RWPE2 (cell line): ENCODE data around the gene NXN.

Experiments
- ATAC-seq: fragments of 200-7000 bp; cut with Tn5 transposase; 3 replicates; pipeline ENCODE4 v1.9.1; 2021; ENCODE audit warnings: low read depth
- DNase-seq: peaks from one replicate; pipeline ENCODE4 v3.0.0-alpha.2; 2020; ENCODE audit warnings: low spot score
- H3K27ac ChIP-seq: fragments of 450-650 bp; 2 replicates; pipeline ENCODE4 v1.5.1; 2017; ENCODE audit warnings: mild to moderate bottlenecking; ENCODE audit not compliant: poor library complexity, severe bottlenecking
- H3K27me3 ChIP-seq: fragments of 250-450 bp; sonication (Bioruptor Pico); 2 replicates; pipeline ENCODE4 v1.5.1; 2021; ENCODE audit warnings: mild to moderate bottlenecking, moderate library complexity; ENCODE audit not compliant: insufficient read depth, poor library complexity, severe bottlenecking
- H3K36me3 ChIP-seq: fragments of 250-450 bp; sonication (Bioruptor Pico); 2 replicates; pipeline ENCODE4 v1.5.1; 2020; ENCODE audit warnings: low read depth, mild to moderate bottlenecking, moderate library complexity
- H3K4me1 ChIP-seq: fragments of 250-450 bp; sonication (Bioruptor Pico); 2 replicates; pipeline ENCODE4 v1.5.1; 2021; ENCODE audit warnings: mild to moderate bottlenecking, moderate library complexity; ENCODE audit not compliant: insufficient read depth, poor library complexity, severe bottlenecking
- H3K4me3 ChIP-seq: fragments of 250-450 bp; sonication (Bioruptor Pico); 2 replicates; pipeline ENCODE4 v1.5.1; 2021; ENCODE audit warnings: mild to moderate bottlenecking, moderate library complexity; ENCODE audit not compliant: severe bottlenecking
- H3K9me3 ChIP-seq: fragments of 250-450 bp; sonication (Bioruptor Pico); 2 replicates; pipeline ENCODE4 v1.5.1; 2021; ENCODE audit warnings: mild to moderate bottlenecking, moderate library complexity; ENCODE audit not compliant: severe bottlenecking
- CTCF ChIP-seq: fragments of 450-650 bp; IDR thresholded peaks from one replicate; pipeline ENCODE4 v1.5.1; 2017; ENCODE audit warnings: mild to moderate bottlenecking, moderate library complexity; ENCODE audit not compliant: poor library complexity, severe bottlenecking

Gene NXN

GRCh38 chr17:1010586-1010985, 31.0 kb upstream of the NXN start:
- peak; percentile 45 for DNase-seq
- H3K4me3 ChIP-seq = no peak overlapping the region
- H3K27me3 ChIP-seq = no peaks in the 10 kb centered on the region
- no peak overlapping the region for H3K27ac ChIP-seq
- peaks cover 16% of the 10 kb centered on the region; the same call in 1 of the 2 replicates for H3K36me3 ChIP-seq
- no peaks in the 10 kb centered on the region for H3K4me1 ChIP-seq
- no peak for ATAC-seq
- TF ChIP-seq CTCF = no peak
- no peaks in the 10 kb centered on the region for H3K9me3 ChIP-seq

GRCh38 chr17:1010086-1010450, 30.5 kb upstream of the NXN start:
- Histone ChIP-seq H3K4me3 (no peak overlapping the region), H3K27me3 (no peaks in the 10 kb centered on the region), H3K36me3 (peaks cover 20% of the 10 kb centered on the region; the same call in 1 of the 2 replicates), H3K4me1 (no peaks in the 10 kb centered on the region), H3K9me3 (no peaks in the 10 kb centered on the region), H3K27ac (no peak overlapping the region)
- ATAC-seq (no peak; the same call in 2 of the 3 replicates), DNase-seq (peak; percentile 51)
- no peak for TF ChIP-seq CTCF

- H3K36me3 ChIP-seq = peaks cover 20% of the 10 kb centered on the region; the same call in 1 of the 2 replicates
- no peak for ATAC-seq
- DNase-seq = no peak
- H3K9me3 ChIP-seq = no peaks in the 10 kb centered on the region
- TF ChIP-seq CTCF = no peak
- no peak overlapping the region for H3K27ac ChIP-seq
- H3K27me3 ChIP-seq = no peaks in the 10 kb centered on the region
- no peak overlapping the region for H3K4me3 ChIP-seq
- no peaks in the 10 kb centered on the region for H3K4me1 ChIP-seq
Measured at GRCh38 chr17:1009229-1010085, 29.9 kb upstream of the NXN start.

- Histone ChIP-seq H3K36me3 (peaks cover 21% of the 10 kb centered on the region), H3K9me3 (no peaks in the 10 kb centered on the region), H3K27ac (no peak overlapping the region), H3K27me3 (no peaks in the 10 kb centered on the region), H3K4me1 (no peaks in the 10 kb centered on the region), H3K4me3 (no peak overlapping the region)
- no peak for ATAC-seq
- peak; percentile 65 for DNase-seq
- no peak for TF ChIP-seq CTCF
Measured at GRCh38 chr17:1008008-1008761, 28.6 kb upstream of the NXN start.
